ENCODE data around the gene ADAMTS12.
A peak's percentile ranks its signal among the peaks of the same experiment; 100 is the strongest.

Gene ADAMTS12

GRCh38 chr5:33850100-33850594 lies 41.6 kb downstream of the ADAMTS12 start:
- no peak for TF ChIP-seq CTCF (IDR thresholded peaks at IDR 0.05; ENCODE audit: borderline replicate concordance, control extremely low read depth, extremely low read depth, insufficient read depth, missing control alignments)
- in situ Hi-C loops (cut with MboI; ENCODE audit: low sequenced_read_pairs, unreplicated experiment) = no loop called here
- peak; percentile 72 for DNase-seq (ENCODE audit: low spot score)

- DNase-seq (ENCODE audit: low spot score) = no peak
- in situ Hi-C loops (cut with MboI; ENCODE audit: low sequenced_read_pairs, unreplicated experiment) = no loop called here
- TF ChIP-seq CTCF (IDR thresholded peaks at IDR 0.05; ENCODE audit: borderline replicate concordance, control extremely low read depth, extremely low read depth, insufficient read depth, missing control alignments) = no peak
These were observed 43.2 kb downstream of the ADAMTS12 start for GRCh38 chr5:33848554-33848953.

- in situ Hi-C loops (cut with MboI; ENCODE audit: low sequenced_read_pairs, unreplicated experiment) = no loop called here
- TF ChIP-seq CTCF (IDR thresholded peaks at IDR 0.05; ENCODE audit: borderline replicate concordance, control extremely low read depth, extremely low read depth, insufficient read depth, missing control alignments) = no peak
These were observed 44.9 kb downstream of the ADAMTS12 start for GRCh38 chr5:33846851-33847250.

GRCh38 chr5:33843579-33843978 lies 48.2 kb downstream of the ADAMTS12 start:
- DNase-seq (ENCODE audit: low spot score) = no peak
- in situ Hi-C loops (cut with MboI; ENCODE audit: low sequenced_read_pairs, unreplicated experiment) = no loop called here
- TF ChIP-seq CTCF (IDR thresholded peaks at IDR 0.05; ENCODE audit: borderline replicate concordance, control extremely low read depth, extremely low read depth, insufficient read depth, missing control alignments) = no peak

More at GRCh38 chr5:33846851-33847250, 44.9 kb downstream of the ADAMTS12 start:
- no peak for DNase-seq (ENCODE audit: low spot score)

GRCh38 chr5:33842456-33842855 lies 49.3 kb downstream of the ADAMTS12 start:
- DNase-seq (ENCODE audit: low spot score) = no peak
- TF ChIP-seq CTCF (IDR thresholded peaks at IDR 0.05; ENCODE audit: borderline replicate concordance, control extremely low read depth, extremely low read depth, insufficient read depth, missing control alignments) = no peak
- in situ Hi-C loops (cut with MboI; ENCODE audit: low sequenced_read_pairs, unreplicated experiment) = no loop called here

- DNase-seq (ENCODE audit: low spot score) = no peak
- in situ Hi-C loops (cut with MboI; ENCODE audit: low sequenced_read_pairs, unreplicated experiment) = no loop called here
- TF ChIP-seq CTCF (IDR thresholded peaks at IDR 0.05; ENCODE audit: borderline replicate concordance, control extremely low read depth, extremely low read depth, insufficient read depth, missing control alignments) = no peak
These were observed 49.9 kb downstream of the ADAMTS12 start for GRCh38 chr5:33841891-33842290.

All from GM13976 (cell line).